Smooth muscle cell (in vitro differentiated cells): ENCODE data around the gene BTN3A1. TPM values are rescaled to one million over a fixed set of nuclear protein-coding genes. Genes with fewer than 3 reads are reported as not detected.

Experiments
- DNase-seq: peaks from one replicate; lab custom pipeline; 2025; ENCODE audit not compliant: unreplicated experiment; lab: John Stamatoyannopoulos, UW
- H2AFZ ChIP-seq: fragments of 200-600 bp; sonication (generic); 2 replicates; pipeline ENCODE4 v1.6.0; 2016; ENCODE audit warnings: antibody characterized with exemption, low read depth, mild to moderate bottlenecking
- H3F3A ChIP-seq: fragments of 200-600 bp; sonication (generic); 2 replicates; pipeline ENCODE4 v1.6.0; 2017; ENCODE audit warnings: antibody characterized with exemption, low read depth
- H3K27ac ChIP-seq: fragments of 200-600 bp; sonication (generic); 2 replicates; pipeline ENCODE4 v1.5.1; 2016; ENCODE audit warnings: low read depth, mild to moderate bottlenecking
- H3K27me3 ChIP-seq: fragments of 200-600 bp; sonication (generic); 2 replicates; pipeline ENCODE4 v1.6.1; 2016; ENCODE audit warnings: low read depth, mild to moderate bottlenecking
- H3K36me3 ChIP-seq: fragments of 200-600 bp; sonication (generic); 2 replicates; pipeline ENCODE4 v1.5.1; 2016; ENCODE audit warnings: low read depth
- H3K4me1 ChIP-seq: fragments of 200-600 bp; sonication (generic); 2 replicates; pipeline ENCODE4 v1.5.1; 2016; ENCODE audit warnings: low read depth
- H3K4me2 ChIP-seq: fragments of 200-600 bp; sonication (generic); 2 replicates; pipeline ENCODE4 v1.6.0; 2016; ENCODE audit warnings: mild to moderate bottlenecking
- H3K4me3 ChIP-seq: fragments of 200-600 bp; sonication (generic); 2 replicates; pipeline ENCODE4 v1.5.1; 2016; ENCODE audit warnings: mild to moderate bottlenecking
- H3K79me2 ChIP-seq: fragments of 200-600 bp; sonication (generic); 2 replicates; pipeline ENCODE4 v1.6.0; 2016; ENCODE audit warnings: low read depth, mild to moderate bottlenecking
- H3K9ac ChIP-seq: fragments of 200-600 bp; sonication (generic); 2 replicates; pipeline ENCODE4 v1.6.0; 2016; ENCODE audit warnings: low read depth
- H3K9me3 ChIP-seq: fragments of 200-600 bp; sonication (generic); replicated peaks from 2 replicates; pipeline ENCODE4 v1.5.1; 2016; ENCODE audit warnings: low read depth
- H4K20me1 ChIP-seq: fragments of 200-600 bp; sonication (generic); 2 replicates; pipeline ENCODE4 v1.6.0; 2016; ENCODE audit warnings: low read depth
- CTCF ChIP-seq: fragments of 200-600 bp; sonication (generic); IDR thresholded peaks from 2 replicates; pipeline ENCODE4 v1.5.1; 2017; ENCODE audit warnings: borderline replicate concordance, mild to moderate bottlenecking, antibody characterized with exemption; ENCODE audit not compliant: insufficient read depth, poor library complexity, severe bottlenecking
- WGBS: methylation state at CpG from one replicate; pipeline ENCODE4 v1.1.7; 2016; ENCODE audit warnings: low lambda C conversion rate; 5-methylcytosine and 5-hydroxymethylcytosine counted together
- polyA plus RNA-seq: library from polyadenylated mRNA; unstranded; fragments of >200 nt; fragmentation: Nextera tagmentation; extraction: Ambion mirVana; gene quantifications from 2 replicates; pipeline ENCODE4 v1.2.1, GENCODE V29; 2016
- total RNA-seq: library from RNA; depleted of rRNA; stranded (reverse); fragments of >200 nt; gene quantifications from 2 replicates; pipeline ENCODE4 v1.2.3, GENCODE V29; 2014

BTN3A1 gene
- total and polyA plus RNA-seq, 2 experiments from 2014 or later: 13.5 to 19.1 TPM

- Histone ChIP-seq H4K20me1 (no peaks in the 10 kb centered on the region), H3F3A (no peaks in the 10 kb centered on the region), H3K4me1 (no peaks in the 10 kb centered on the region), H3K27me3 (no peaks in the 10 kb centered on the region), H3K4me3 (no peak overlapping the region), H3K36me3 (no peaks in the 10 kb centered on the region), H3K9me3 (no peaks in the 10 kb centered on the region), H2AFZ (no peak overlapping the region), H3K27ac (no peak overlapping the region), H3K79me2 (no peaks in the 10 kb centered on the region), H3K9ac (no peak overlapping the region), H3K4me2 (no peak overlapping the region)
- no peak for DNase-seq
- TF ChIP-seq CTCF: no peak
- 98% methylated on average over 5 of the region's 5 CpGs for WGBS
Observed at GRCh38 chr6:26426691-26427450, 24.8 kb downstream of the BTN3A1 start.

GRCh38 chr6:26427451-26427809 is 25.4 kb downstream of the BTN3A1 start:
- no peak for TF ChIP-seq CTCF
- H4K20me1 ChIP-seq: no peaks in the 10 kb centered on the region
- H3K79me2 ChIP-seq: no peaks in the 10 kb centered on the region
- no peak overlapping the region for H2AFZ ChIP-seq
- DNase-seq: no peak
- H3F3A ChIP-seq: no peaks in the 10 kb centered on the region
- H3K4me3 ChIP-seq: no peak overlapping the region
- 95% methylated on average over 3 of the region's 3 CpGs for WGBS
- H3K4me2 ChIP-seq: no peak overlapping the region
- H3K36me3 ChIP-seq: no peaks in the 10 kb centered on the region
- H3K9ac ChIP-seq: no peak overlapping the region
- H3K27me3 ChIP-seq: no peaks in the 10 kb centered on the region
- no peak overlapping the region for H3K27ac ChIP-seq
- H3K4me1 ChIP-seq: no peaks in the 10 kb centered on the region
- no peaks in the 10 kb centered on the region for H3K9me3 ChIP-seq

GRCh38 chr6:26428206-26428605 is 26.1 kb downstream of the BTN3A1 start:
- H4K20me1 ChIP-seq: no peaks in the 10 kb centered on the region
- no peak overlapping the region for H3K4me3 ChIP-seq
- H3K27me3 ChIP-seq: no peaks in the 10 kb centered on the region
- no peaks in the 10 kb centered on the region for H3K9me3 ChIP-seq
- H3K4me2 ChIP-seq: no peak overlapping the region
- no peak overlapping the region for H3K27ac ChIP-seq
- H3K9ac ChIP-seq: no peak overlapping the region
- DNase-seq: no peak
- no peaks in the 10 kb centered on the region for H3K4me1 ChIP-seq
- H3K79me2 ChIP-seq: no peaks in the 10 kb centered on the region
- 97% methylated on average over 2 of the region's 2 CpGs for WGBS
- TF ChIP-seq CTCF: no peak
- no peaks in the 10 kb centered on the region for H3K36me3 ChIP-seq
- H2AFZ ChIP-seq: no peak overlapping the region
- H3F3A ChIP-seq: no peaks in the 10 kb centered on the region

- H3K36me3 ChIP-seq: no peaks in the 10 kb centered on the region
- H3K4me3 ChIP-seq: no peak overlapping the region
- H3K4me1 ChIP-seq: no peaks in the 10 kb centered on the region
- no peak overlapping the region for H3K27ac ChIP-seq
- no peak overlapping the region for H2AFZ ChIP-seq
- TF ChIP-seq CTCF: no peak
- no peaks in the 10 kb centered on the region for H3K79me2 ChIP-seq
- DNase-seq: no peak
- no peaks in the 10 kb centered on the region for H4K20me1 ChIP-seq
- H3K27me3 ChIP-seq: no peaks in the 10 kb centered on the region
- WGBS: 100% methylated on average over 5 of the region's 5 CpGs
- no peak overlapping the region for H3K4me2 ChIP-seq
- H3F3A ChIP-seq: no peaks in the 10 kb centered on the region
- no peaks in the 10 kb centered on the region for H3K9me3 ChIP-seq
- H3K9ac ChIP-seq: no peak overlapping the region
Observed at GRCh38 chr6:26430787-26431186, 28.7 kb downstream of the BTN3A1 start.
